ENCODE results near the gene SOWAHC. TPM values are rescaled to one million over a fixed set of nuclear protein-coding genes. Genes with fewer than 3 reads are reported as not detected.
A peak's percentile ranks its signal among the peaks of the same experiment; 100 is the strongest.

SOWAHC gene
- total and polyA plus RNA-seq, 2 of the 13 experiments (the other 11 are each of a cell fraction or from before 2014, with no cell fraction given), result 21.2 to 22.5 TPM

- TF ChIP-seq TFDP2 (CRISPR knock-in tag; IDR thresholded peaks at IDR 0.05) (no peak), ZNF75D (CRISPR knock-in tag; IDR thresholded peaks at IDR 0.05; ENCODE audit: borderline replicate concordance) (no peak), ZNF713 (CRISPR knock-in tag; IDR thresholded peaks at IDR 0.05) (no peak)
- TF ChIP-seq, protein P1, sequence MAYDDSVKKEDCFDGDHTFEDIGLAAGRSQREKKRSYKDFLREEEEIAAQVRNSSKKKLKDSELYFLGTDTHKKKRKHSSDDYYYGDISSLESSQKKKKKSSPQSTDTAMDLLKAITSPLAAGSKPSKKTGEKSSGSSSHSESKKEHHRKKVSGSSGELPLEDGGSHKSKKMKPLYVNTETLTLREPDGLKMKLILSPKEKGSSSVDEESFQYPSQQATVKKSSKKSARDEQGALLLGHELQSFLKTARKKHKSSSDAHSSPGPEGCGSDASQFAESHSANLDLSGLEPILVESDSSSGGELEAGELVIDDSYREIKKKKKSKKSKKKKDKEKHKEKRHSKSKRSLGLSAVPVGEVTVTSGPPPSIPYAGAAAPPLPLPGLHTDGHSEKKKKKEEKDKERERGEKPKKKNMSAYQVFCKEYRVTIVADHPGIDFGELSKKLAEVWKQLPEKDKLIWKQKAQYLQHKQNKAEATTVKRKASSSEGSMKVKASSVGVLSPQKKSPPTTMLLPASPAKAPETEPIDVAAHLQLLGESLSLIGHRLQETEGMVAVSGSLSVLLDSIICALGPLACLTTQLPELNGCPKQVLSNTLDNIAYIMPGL (CRISPR knock-in tag; IDR thresholded peaks at IDR 0.05; ENCODE audit: borderline replicate concordance in 1 of 2, low read depth in 1 of 2), result 0 out of 4 replicates have a peak, but pooled peaks of 1 of the 2 experiments have one; percentile 34
Measured at GRCh38 chr2:109654326-109655050, 40.3 kb downstream of the SOWAHC start (continued).

- in situ Hi-C loops (cut with HindIII; ENCODE audit: extremely low pct_ligation_motif_present, low pct_unique_long_range_greater_than_20kb), result no loop called here
Measured at GRCh38 chr2:109655287-109655686, 41.1 kb downstream of the SOWAHC start.

More at GRCh38 chr2:109655287-109655686, 41.1 kb downstream of the SOWAHC start:
- intact Hi-C loops (cut with micrococcal nuclease; ENCODE audit: unreplicated experiment), result no loop called here
- H3K9me3 ChIP-seq (ENCODE audit: low read length), result no peaks in the 10 kb centered on the region
- no peak for DNase-seq (ENCODE audit: low spot score)
- POLR2A ChIA-PET, result interaction anchor here (1.4 to 2.6 kb wide), 2 partner anchors 10 to 41 kb away, joined by 7 to 25 read pairs; partner anchors contain the start of genes SEPTIN10 and SOWAHC
- H3K4me3 ChIP-seq (replicated peaks in 1 of 3; ENCODE audit: insufficient read depth in 1 of 3, low read depth in 2 of 3, low read length in 3 of 3), result no peak overlapping the region
- peak; percentile 16; the same call in 2 of the 3 replicates for ATAC-seq
- 40% methylated on average over 3 of the region's 3 CpGs for WGBS (ENCODE audit: low lambda C conversion rate)
- no peak overlapping the region for H2AFZ ChIP-seq (ENCODE audit: low read length)
- no TSS peak for BruUV-seq (replicated peaks)
- no peaks in the 10 kb centered on the region for H3K79me2 ChIP-seq (ENCODE audit: insufficient read depth, low read length)
- peaks cover 63% of the 10 kb centered on the region for H3K4me1 ChIP-seq (ENCODE audit: insufficient read depth, low read length)
- FAIRE-seq, result no peak
- no peaks in the 10 kb centered on the region for H3K27me3 ChIP-seq (ENCODE audit: control insufficient read depth in 1 of 2, insufficient read depth in 2 of 2, low read length in 2 of 2)
- H3K27ac ChIP-seq (ENCODE audit: extremely low read length, insufficient read depth, low read length), result no peak overlapping the region
- no peak overlapping the region for H3K9ac ChIP-seq (ENCODE audit: insufficient read depth, low read depth, low read length)
- TF ChIP-seq SALL1 (CRISPR knock-in tag; IDR thresholded peaks at IDR 0.05), result 0 out of 2 replicates have a peak, but pooled peaks have one; percentile 4
- peak; percentile 77 for TF ChIP-seq FOSL2 (CRISPR knock-in tag; IDR thresholded peaks at IDR 0.05)
- no peak for TF ChIP-seq ZNF557 (CRISPR knock-in tag; IDR thresholded peaks at IDR 0.05)
- TF ChIP-seq FOXC1 (CRISPR knock-in tag; IDR thresholded peaks at IDR 0.05; ENCODE audit: borderline replicate concordance), result 0 out of 2 replicates have a peak, but pooled peaks have one; percentile 2
- CTCF ChIA-PET (ENCODE audit: low intra/inter-chr PET ratio, low total read pairs), result no interaction called here
- peak overlapping the region; percentile 43 for H3K4me2 ChIP-seq (ENCODE audit: low read depth, low read length)
- no peaks in the 10 kb centered on the region for H3K36me3 ChIP-seq (replicated peaks in 1 of 2; ENCODE audit: control insufficient read depth in 1 of 2, insufficient read depth in 2 of 2, low read length in 2 of 2)
- H4K20me1 ChIP-seq (ENCODE audit: insufficient read depth, low read length), result no peaks in the 10 kb centered on the region
